NB4 (cell line): ENCODE measurements around the gene ARX.

Experiments used
- DNase-seq: peaks from one replicate; pipeline ENCODE4 v3.0.0; 2010; ENCODE audit warnings: low read depth
- H3K4me3 ChIP-seq: one replicate; pipeline ENCODE4 v1.5.1; 2011; ENCODE audit warnings: mild to moderate bottlenecking, low read depth, low read length, moderate library complexity
- MYC ChIP-seq: IDR thresholded peaks from 2 replicates; pipeline ENCODE4 v1.6.1; 2011; ENCODE audit warnings: low read depth, low read length
- POLR2A ChIP-seq: IDR thresholded peaks from 2 replicates; pipeline ENCODE4 v1.6.1; 2011; ENCODE audit warnings: mild to moderate bottlenecking; ENCODE audit not compliant: insufficient read length; ENCODE audit errors: extremely low read depth
- TF ChIP-seq, protein P1 (sequence below): IDR thresholded peaks from 2 replicates; pipeline ENCODE4 v1.6.1; 2011; ENCODE audit warnings: low read depth, low read length
- TF ChIP-seq, protein P2 (sequence below): IDR thresholded peaks from one replicate; pipeline ENCODE4 v1.5.1; 2012; ENCODE audit warnings: low read depth, low read length

The ARX gene

DNA sequence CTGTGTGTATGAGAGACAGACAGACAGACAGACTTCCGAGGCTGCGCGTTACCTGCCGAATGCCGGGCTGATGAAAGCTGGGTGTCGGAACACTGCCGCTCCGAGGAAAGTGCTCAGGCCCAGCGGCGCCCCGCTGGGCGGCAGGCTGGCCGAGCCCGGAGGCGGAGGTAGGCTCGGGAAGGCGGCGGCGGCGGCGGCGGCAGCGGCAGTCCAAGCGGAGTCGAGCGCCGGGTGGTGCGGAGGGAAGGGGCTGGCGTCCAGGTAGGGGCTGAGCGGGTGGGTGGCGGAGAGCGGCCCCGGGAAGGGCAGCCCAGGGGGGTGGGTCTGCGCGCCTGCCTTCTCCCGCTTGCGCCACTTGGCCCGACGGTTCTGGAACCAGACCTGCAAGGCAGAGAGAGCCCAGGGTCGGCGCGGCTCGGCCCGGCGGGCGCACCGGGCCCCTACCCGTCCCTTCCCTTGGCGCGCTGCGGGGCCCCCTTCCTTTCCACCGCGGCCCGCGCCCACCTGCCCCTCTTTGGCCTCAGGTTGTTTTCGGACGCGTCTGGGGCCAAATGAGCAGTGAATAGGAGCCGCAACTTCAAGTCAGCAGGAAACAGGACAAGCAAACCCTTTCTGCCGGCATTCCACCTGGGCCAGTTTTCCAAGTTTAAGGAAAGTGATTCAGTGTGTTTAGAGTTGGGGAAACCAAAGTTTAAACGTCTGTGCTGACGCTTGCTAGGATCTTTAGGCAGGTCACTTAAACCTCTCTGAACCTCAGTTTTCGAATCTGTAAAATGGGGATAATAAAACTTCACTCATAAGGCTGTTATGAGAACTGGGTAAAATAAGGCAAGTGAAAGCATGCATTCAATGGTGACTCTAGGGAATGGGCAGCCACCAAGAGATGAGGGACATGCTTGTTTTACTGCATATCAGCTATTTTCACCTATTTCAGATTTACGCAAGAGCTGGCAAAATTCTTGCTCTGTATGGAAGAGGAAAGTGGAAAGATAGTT lies 8.4 kb downstream of the ARX start:
- no peak for TF ChIP-seq POLR2A
- TF ChIP-seq, protein P1, sequence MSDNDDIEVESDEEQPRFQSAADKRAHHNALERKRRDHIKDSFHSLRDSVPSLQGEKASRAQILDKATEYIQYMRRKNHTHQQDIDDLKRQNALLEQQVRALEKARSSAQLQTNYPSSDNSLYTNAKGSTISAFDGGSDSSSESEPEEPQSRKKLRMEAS = no peak
- TF ChIP-seq, protein P2, sequence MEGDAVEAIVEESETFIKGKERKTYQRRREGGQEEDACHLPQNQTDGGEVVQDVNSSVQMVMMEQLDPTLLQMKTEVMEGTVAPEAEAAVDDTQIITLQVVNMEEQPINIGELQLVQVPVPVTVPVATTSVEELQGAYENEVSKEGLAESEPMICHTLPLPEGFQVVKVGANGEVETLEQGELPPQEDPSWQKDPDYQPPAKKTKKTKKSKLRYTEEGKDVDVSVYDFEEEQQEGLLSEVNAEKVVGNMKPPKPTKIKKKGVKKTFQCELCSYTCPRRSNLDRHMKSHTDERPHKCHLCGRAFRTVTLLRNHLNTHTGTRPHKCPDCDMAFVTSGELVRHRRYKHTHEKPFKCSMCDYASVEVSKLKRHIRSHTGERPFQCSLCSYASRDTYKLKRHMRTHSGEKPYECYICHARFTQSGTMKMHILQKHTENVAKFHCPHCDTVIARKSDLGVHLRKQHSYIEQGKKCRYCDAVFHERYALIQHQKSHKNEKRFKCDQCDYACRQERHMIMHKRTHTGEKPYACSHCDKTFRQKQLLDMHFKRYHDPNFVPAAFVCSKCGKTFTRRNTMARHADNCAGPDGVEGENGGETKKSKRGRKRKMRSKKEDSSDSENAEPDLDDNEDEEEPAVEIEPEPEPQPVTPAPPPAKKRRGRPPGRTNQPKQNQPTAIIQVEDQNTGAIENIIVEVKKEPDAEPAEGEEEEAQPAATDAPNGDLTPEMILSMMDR = no peak
- TF ChIP-seq MYC = no peak
- DNase-seq = no peak
- H3K4me3 ChIP-seq = no peak overlapping the region

DNA sequence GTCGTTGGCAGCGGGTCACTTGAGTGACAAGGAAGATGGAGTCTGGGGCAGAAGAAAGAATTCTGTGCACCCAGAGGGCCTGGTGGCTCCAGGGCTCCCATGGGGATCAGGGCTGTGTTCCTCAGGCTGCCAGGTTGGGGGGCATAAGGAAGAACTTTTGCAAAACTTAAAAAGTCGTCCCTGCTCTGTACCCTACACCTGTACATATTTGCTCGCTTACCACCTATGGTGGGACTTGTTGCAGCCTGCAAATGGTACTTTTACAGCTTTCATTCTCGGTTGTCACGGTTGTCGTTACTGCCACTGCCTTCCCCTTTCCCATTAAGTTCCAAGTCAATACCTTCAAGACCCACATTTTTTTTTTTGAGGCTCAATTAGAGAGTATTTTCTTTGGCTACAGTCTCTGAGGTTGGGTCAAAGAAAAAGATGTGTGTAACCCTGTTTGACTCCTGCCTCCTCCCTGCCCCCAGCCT lies 9.1 kb downstream of the ARX start:
- H3K4me3 ChIP-seq = no peak overlapping the region
- DNase-seq = no peak
- TF ChIP-seq, protein P1 = no peak
- TF ChIP-seq MYC (no peak), POLR2A (no peak)
- TF ChIP-seq, protein P2 = no peak

DNA sequence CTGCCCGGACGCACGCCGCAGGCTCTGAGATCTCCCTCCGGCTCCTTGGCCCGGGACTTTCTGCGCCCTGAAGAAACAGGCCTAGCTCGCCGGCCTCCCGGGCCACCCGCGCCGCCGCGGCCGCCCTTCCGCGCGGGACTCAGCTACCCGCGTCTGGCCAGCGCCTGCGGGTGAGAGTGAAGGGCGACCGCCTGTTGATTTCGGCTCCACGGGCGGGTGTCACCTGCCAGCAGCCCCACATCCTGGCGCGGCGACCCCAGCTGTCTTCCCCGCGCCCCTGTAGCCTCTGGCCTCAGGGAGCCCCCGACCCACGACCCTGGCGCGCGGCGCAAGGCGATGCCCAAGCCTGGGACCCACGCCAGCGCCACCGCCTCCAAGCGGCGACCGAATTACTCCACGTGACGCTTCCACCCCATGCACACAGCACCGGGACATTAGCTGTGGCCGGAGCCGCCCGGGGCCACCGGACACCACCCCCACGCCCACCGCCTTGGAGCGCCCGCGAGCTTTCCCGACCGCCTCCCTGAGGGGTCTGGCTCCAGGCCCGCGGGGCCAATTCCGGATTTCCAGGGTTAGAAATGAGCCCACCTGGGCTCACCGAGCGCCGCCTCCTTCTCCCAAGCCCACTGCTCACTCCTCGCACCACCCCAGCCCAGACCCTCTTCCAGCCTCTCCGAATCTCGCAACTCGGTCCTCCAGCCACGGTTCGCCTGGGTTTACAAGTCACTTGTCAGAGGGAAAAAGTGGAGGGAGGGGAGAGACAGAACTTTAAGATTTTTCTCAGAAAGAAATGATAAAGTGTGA lies 10.2 kb downstream of the ARX start:
- DNase-seq = no peak
- H3K4me3 ChIP-seq = no peak overlapping the region
- TF ChIP-seq MYC (no peak), POLR2A (no peak)
- TF ChIP-seq, protein P1 = no peak
- TF ChIP-seq, protein P2 = no peak

DNA sequence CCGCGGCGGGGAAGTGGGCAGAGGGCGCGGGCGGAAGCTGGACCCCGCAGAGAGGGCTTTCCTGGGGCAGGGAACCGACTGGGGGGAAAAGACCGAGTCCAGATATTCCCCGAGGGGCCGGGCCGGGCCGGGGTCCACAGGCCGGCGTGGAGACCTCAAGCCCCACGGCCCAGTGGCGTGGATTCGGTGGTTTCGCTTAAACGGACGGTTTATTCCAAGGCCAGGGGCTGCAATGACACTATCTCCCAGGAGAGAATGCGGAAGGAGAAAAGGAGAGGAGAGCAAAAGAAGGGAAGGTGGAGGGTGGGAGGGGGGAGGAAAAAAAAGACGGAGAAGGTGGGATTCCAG lies 10.8 kb downstream of the ARX start:
- DNase-seq = no peak
- no peak for TF ChIP-seq POLR2A
- TF ChIP-seq MYC = no peak
- TF ChIP-seq, protein P2 = no peak
- TF ChIP-seq, protein P1 = no peak
- no peak overlapping the region for H3K4me3 ChIP-seq

DNA sequence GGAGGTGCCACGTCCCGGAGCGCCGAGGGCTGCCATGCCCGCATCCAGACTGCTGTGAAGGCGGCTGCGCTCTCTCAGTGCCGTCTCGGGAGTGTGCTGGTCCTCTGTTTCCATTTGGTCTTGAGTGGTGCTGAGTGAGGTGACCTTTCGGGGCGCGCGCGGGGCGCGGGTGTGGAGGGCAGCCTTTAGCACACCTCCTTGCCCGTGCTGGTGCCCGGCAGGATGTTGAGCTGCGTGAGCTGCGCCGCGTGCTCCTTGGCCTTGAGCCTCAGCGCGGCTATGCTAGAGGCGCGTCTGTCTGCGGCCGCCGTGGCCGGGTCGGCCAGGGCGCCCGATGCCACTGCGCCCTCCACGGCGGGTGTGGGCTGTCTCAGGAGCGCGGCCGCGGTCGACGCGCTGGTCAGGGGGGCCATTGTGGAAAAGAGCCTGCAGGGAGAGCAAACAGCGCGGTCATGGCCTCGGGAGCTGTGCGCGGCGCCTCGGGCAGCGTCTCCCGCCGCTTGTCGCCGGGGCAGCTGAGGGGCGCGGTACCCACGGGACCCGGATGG lies 11.2 kb downstream of the ARX start:
- TF ChIP-seq, protein P2 = no peak
- TF ChIP-seq POLR2A (no peak), MYC (no peak)
- TF ChIP-seq, protein P1 = no peak
- DNase-seq = no peak
- no peak overlapping the region for H3K4me3 ChIP-seq
